ENCODE measurements around the gene PAPOLG.

- TF ChIP-seq EZH2 (IDR thresholded peaks at IDR 0.05; ENCODE audit: low read length) (peak; percentile 63), CTCF (optimal IDR thresholded peaks at IDR 0.05 in 1 of 3, IDR thresholded peaks at IDR 0.05 in 1 of 3, conservative IDR thresholded peaks at IDR 0.05 in 1 of 3; ENCODE audit: extremely low read depth in 1 of 3, insufficient read depth in 2 of 3, low read length in 3 of 3) (no peak)
Observed at GRCh38 chr2:60735496-60736250, 20.4 kb upstream of the PAPOLG start.

All from keratinocyte (primary cell).